HCT116 (cell line): ENCODE data around the gene GRIK4. TPM values are rescaled to one million over a fixed set of nuclear protein-coding genes. Genes with fewer than 3 reads are reported as not detected.

ENCODE experiments used
- ATAC-seq: fragments of 200-7000 bp; cut with Tn5 transposase; 2 replicates; pipeline ENCODE4 v1.9.1; 2020; ENCODE audit warnings: mild to moderate bottlenecking, moderate library complexity
- BruUV-seq: library from RNA; stranded (reverse); fragments of 400-500 nt; replicated peaks from 2 replicates; lab custom pipeline; 2021; lab: Mats Ljungman, UMichigan
- CTCF ChIA-PET: fragments of 300-600 bp; sonication (Branson Sonifier 250); formaldehyde crosslinking; loops from one replicate; lab custom pipeline; 2021; ENCODE audit warnings: antibody characterized with exemption; lab: Charles Lee
- POLR2A ChIA-PET: fragments of 300-600, 350-600 bp; sonication (Branson Sonifier 250); formaldehyde crosslinking; loops from one replicate; lab custom pipeline; 2021; ENCODE audit warnings: antibody characterized with exemption; lab: Charles Lee
- RAD21 ChIA-PET, 2 experiments: fragments of 300-600 bp; sonication (Branson Sonifier 250); formaldehyde crosslinking; loops; one replicate each; lab custom pipeline; 2023; ENCODE audit warnings: low total read pairs in 2 of 2; ENCODE audit not compliant: uncharacterized antibody in 2 of 2, unreplicated experiment in 2 of 2, low non-redundant PET in 1 of 2; lab: Charles Lee
- DNase-seq: peaks from one replicate; pipeline ENCODE4 v3.0.0-alpha.2; 2010; ENCODE audit warnings: low read depth, low spot score
- H2AFZ ChIP-seq: fragments of 200-600 bp; shearing (Covaris generic), sonication (generic); 2 replicates; pipeline ENCODE4 v1.6.1; 2017; ENCODE audit warnings: low read depth, mixed run types, mixed read lengths, antibody characterized with exemption, low read length; ENCODE audit not compliant: poor library complexity, severe bottlenecking
- H3K27ac ChIP-seq: 2 replicates; pipeline ENCODE4 v1.5.1; 2012; ENCODE audit warnings: low read depth, low read length
- H3K27me3 ChIP-seq: fragments of 200-600 bp; sonication (generic); 2 replicates; pipeline ENCODE4 v1.6.1; 2016; ENCODE audit warnings: mixed run types, low read length, mixed read lengths; ENCODE audit not compliant: insufficient read depth
- H3K36me3 ChIP-seq, 2 experiments: fragments of 200-500 bp in 1 of 2; fragments of 200-600 bp in 1 of 2; sonication (Bioruptor generic) in 1 of 2; sonication (generic) in 1 of 2; 2 replicates each; pipeline versions ENCODE4 v1.5.1 to v1.6.1; 2014 to 2016; ENCODE audit warnings: low read length in 2 of 2, inconsistent platforms in 1 of 2, mixed read lengths in 1 of 2, mixed run types in 1 of 2; ENCODE audit not compliant: insufficient read depth in 2 of 2, control insufficient read depth in 1 of 2
- H3K4me1 ChIP-seq, 2 experiments: fragments of 200-600 bp in 1 of 2; sonication (generic) in 1 of 2; 2 replicates each; pipeline versions ENCODE4 v1.5.1 to v1.6.1; 2012 to 2017; ENCODE audit warnings: low read length in 2 of 2, inconsistent platforms in 1 of 2, mild to moderate bottlenecking in 1 of 2, mixed read lengths in 1 of 2, mixed run types in 1 of 2, moderate library complexity in 1 of 2; ENCODE audit not compliant: insufficient read depth in 2 of 2, control insufficient read depth in 1 of 2
- H3K4me2 ChIP-seq: fragments of 200-600 bp; sonication (generic); 2 replicates; pipeline ENCODE4 v1.6.1; 2017; ENCODE audit warnings: mixed run types, low read length, mixed read lengths
- H3K4me3 ChIP-seq, 2 experiments: fragments of 200-600 bp in 1 of 2; sonication (generic) in 1 of 2; replicated peaks in 1 of 2; 2 replicates each; pipeline ENCODE4 v1.5.1; 2011 to 2016; ENCODE audit warnings: low read length in 2 of 2, control low read depth in 1 of 2, low read depth in 1 of 2, mild to moderate bottlenecking in 1 of 2, mixed read lengths in 1 of 2, mixed run types in 1 of 2
- H3K79me2 ChIP-seq: fragments of 200-600 bp; sonication (generic); 2 replicates; pipeline ENCODE4 v1.6.1; 2017; ENCODE audit warnings: mild to moderate bottlenecking, mixed run types, low read length, moderate library complexity, mixed read lengths; ENCODE audit not compliant: insufficient read depth
- H3K9ac ChIP-seq: fragments of 200-600 bp; sonication (generic); 2 replicates; pipeline ENCODE4 v1.6.1; 2016; ENCODE audit warnings: low read length, mixed read lengths
- H3K9me2 ChIP-seq: fragments of 200-600 bp; sonication (generic), shearing (Covaris generic); 2 replicates; pipeline ENCODE4 v1.6.1; 2017; ENCODE audit warnings: mixed run types, mild to moderate bottlenecking, moderate library complexity; ENCODE audit not compliant: insufficient read depth
- H3K9me3 ChIP-seq, 2 experiments: fragments of 200-500 bp in 1 of 2; fragments of 200-600 bp in 1 of 2; sonication (Bioruptor generic) in 1 of 2; sonication (generic) in 1 of 2; 2 replicates each; pipeline ENCODE4 v1.6.1; 2014 to 2017; ENCODE audit warnings: low read length in 2 of 2, mixed read lengths in 2 of 2, inconsistent platforms in 1 of 2, low read depth in 1 of 2, mild to moderate bottlenecking in 1 of 2, mixed run types in 1 of 2, moderate library complexity in 1 of 2; ENCODE audit not compliant: control insufficient read depth in 1 of 2, insufficient read depth in 1 of 2
- H4K20me1 ChIP-seq: fragments of 200-600 bp; sonication (generic), shearing (Covaris generic); 2 replicates; pipeline ENCODE4 v1.6.1; 2017; ENCODE audit warnings: mixed run types, mild to moderate bottlenecking, moderate library complexity; ENCODE audit not compliant: insufficient read depth
- ATF3 ChIP-seq: IDR thresholded peaks from 2 replicates; pipeline ENCODE4 v1.6.1; 2012
- CBX3 ChIP-seq: IDR thresholded peaks from 2 replicates; pipeline ENCODE4 v1.6.1; 2012; ENCODE audit warnings: low read depth
- CEBPB ChIP-seq: IDR thresholded peaks from 2 replicates; pipeline ENCODE4 v1.6.1; 2012; ENCODE audit warnings: low read depth
- CTCF ChIP-seq, 3 experiments: fragments of 200-600 bp in 1 of 3; sonication (generic) in 1 of 3; IDR thresholded peaks in 2 of 3; conservative IDR thresholded peaks in 1 of 3; 2 replicates each; pipeline ENCODE4 v1.5.1; 2012 to 2017; ENCODE audit warnings: low read depth in 2 of 3, low read length in 2 of 3, antibody characterized with exemption in 1 of 3, borderline replicate concordance in 1 of 3, control low read depth in 1 of 3, mild to moderate bottlenecking in 1 of 3, mixed read lengths in 1 of 3, mixed run types in 1 of 3, moderate library complexity in 1 of 3; ENCODE audit not compliant: insufficient read depth in 1 of 3
- EGR1 ChIP-seq: IDR thresholded peaks from 2 replicates; pipeline ENCODE4 v1.6.1; 2012; ENCODE audit warnings: low read depth
- EZH2 ChIP-seq: fragments of 200-600 bp; sonication (generic); IDR thresholded peaks from 2 replicates; pipeline ENCODE4 v1.6.1; 2017; ENCODE audit warnings: antibody characterized with exemption, mixed run types
- EZH2phosphoT487 ChIP-seq: fragments of 200-600 bp; IDR thresholded peaks from 2 replicates; pipeline ENCODE4 v1.6.1; 2018; ENCODE audit warnings: antibody characterized with exemption, borderline replicate concordance
- FOSL1 ChIP-seq: IDR thresholded peaks from 2 replicates; pipeline ENCODE4 v1.6.1; 2012; ENCODE audit warnings: low read depth
- JUND ChIP-seq: IDR thresholded peaks from 2 replicates; pipeline ENCODE4 v1.6.1; 2012
- MAX ChIP-seq: IDR thresholded peaks from 2 replicates; pipeline ENCODE4 v1.6.1; 2012
- POLR2A ChIP-seq: IDR thresholded peaks from 2 replicates; pipeline ENCODE4 v1.7.0; 2011; ENCODE audit warnings: borderline replicate concordance; ENCODE audit not compliant: insufficient read depth, insufficient read length; ENCODE audit errors: extremely low read depth
- POLR2AphosphoS5 ChIP-seq: IDR thresholded peaks from 2 replicates; pipeline ENCODE4 v1.6.1; 2011; ENCODE audit warnings: mild to moderate bottlenecking, low read depth, low read length, moderate library complexity
- RAD21 ChIP-seq: IDR thresholded peaks from 2 replicates; pipeline ENCODE4 v1.6.1; 2012; ENCODE audit warnings: low read depth, mild to moderate bottlenecking
- REST ChIP-seq: IDR thresholded peaks from 2 replicates; pipeline ENCODE4 v1.6.1; 2012; ENCODE audit warnings: low read depth
- SIN3A ChIP-seq: IDR thresholded peaks from 2 replicates; pipeline ENCODE4 v1.6.1; 2012; ENCODE audit warnings: low read depth
- SP1 ChIP-seq: IDR thresholded peaks from 2 replicates; pipeline ENCODE4 v1.6.1; 2012; ENCODE audit warnings: low read depth
- SRF ChIP-seq: IDR thresholded peaks from 2 replicates; pipeline ENCODE4 v1.6.1; 2012; ENCODE audit warnings: low read depth
- YY1 ChIP-seq: IDR thresholded peaks from 2 replicates; pipeline ENCODE4 v1.6.1; 2011; ENCODE audit warnings: low read length, low read depth, moderate library complexity, mild to moderate bottlenecking; ENCODE audit not compliant: insufficient replicate concordance; ENCODE audit errors: extremely low read depth
- ZBTB33 ChIP-seq: IDR thresholded peaks from 2 replicates; pipeline ENCODE4 v1.6.1; 2011; ENCODE audit warnings: mild to moderate bottlenecking, low read length, moderate library complexity; ENCODE audit not compliant: insufficient replicate concordance; ENCODE audit errors: extremely low read depth
- ZNF274 ChIP-seq: fragments of 200-500 bp; sonication (Bioruptor generic); IDR thresholded peaks from 2 replicates; pipeline ENCODE4 v1.6.1; 2014; ENCODE audit warnings: mild to moderate bottlenecking, low read depth, low read length, inconsistent platforms
- intact Hi-C: fragments of 100-400 bp; cut with micrococcal nuclease; formaldehyde crosslinking; loops from 2 replicates; pipeline ENCODE4 v1.10.0; 2022
- total RNA-seq: library from RNA; stranded (reverse); gene quantifications from one replicate; pipeline ENCODE4 v1.2.1, GENCODE V29; 2021; ENCODE audit not compliant: unreplicated experiment

GRIK4 gene
- total RNA-seq, 1 experiment from 2014 or later, result 0.52 TPM

GRCh38 chr11:120998581-120998980 lies 487.0 kb downstream of the GRIK4 start:
- Histone ChIP-seq H3K4me3 (no peak overlapping the region), H3K4me2 (no peak overlapping the region), H3K9me3 (no peaks in the 10 kb centered on the region), H4K20me1 (no peaks in the 10 kb centered on the region), H3K79me2 (no peaks in the 10 kb centered on the region), H2AFZ (no peak overlapping the region), H3K9ac (no peak overlapping the region), H3K4me1 (no peaks in the 10 kb centered on the region), H3K9me2 (no peaks in the 10 kb centered on the region), H3K36me3 (no peaks in the 10 kb centered on the region), H3K27me3 (peaks cover 37% of the 10 kb centered on the region; the same call in 1 of the 2 replicates), H3K27ac (no peak overlapping the region)
- no peak for ATAC-seq
- BruUV-seq, result no TSS peak
- POLR2A ChIA-PET, result no interaction called here
- CTCF ChIA-PET, result interaction anchor here (1.0 kb wide), 1 partner anchor 13 kb away, joined by 3 read pairs; no protein-coding TSS in a partner anchor
- intact Hi-C loops, result no loop called here
- no peak for DNase-seq
- TF ChIP-seq CBX3 (no peak), ATF3 (no peak), POLR2AphosphoS5 (no peak), SP1 (no peak), YY1 (no peak), EZH2phosphoT487 (no peak), JUND (no peak), CEBPB (no peak), POLR2A (no peak), ZNF274 (no peak), RAD21 (no peak), SRF (no peak), ZBTB33 (no peak), REST (no peak), EGR1 (no peak), FOSL1 (no peak), CTCF (IDR thresholded peaks at IDR 0.05 in 2 of 3, conservative IDR thresholded peaks at IDR 0.05 in 1 of 3; ENCODE audit: borderline replicate concordance in 1 of 3, insufficient read depth in 1 of 3, low read depth in 2 of 3, low read length in 2 of 3) (no peak), SIN3A (no peak), EZH2 (no peak), MAX (no peak)
- RAD21 ChIA-PET, result no interaction called here
